Islet of Langerhans (tissue), 1 donor: ENCODE measurements around the gene PTH1R.
"Not testable (repeated sequence)": the region's sequence is repeated elsewhere in the genome, so short reads cannot be mapped to it uniquely, and the experiment has no call there.

Source experiments
- FAIRE-seq: peaks from one replicate; lab custom pipeline; 2011; peaks lifted over from hg19 to GRCh38; lab: Jason Lieb, UNC

Gene PTH1R

GRCh38 chr3:46899151-46900006 lies 21.9 kb downstream of the PTH1R start:
- FAIRE-seq, result no peak

GRCh38 chr3:46900007-46900292 lies 22.4 kb downstream of the PTH1R start:
- FAIRE-seq, result no peak

DNA sequence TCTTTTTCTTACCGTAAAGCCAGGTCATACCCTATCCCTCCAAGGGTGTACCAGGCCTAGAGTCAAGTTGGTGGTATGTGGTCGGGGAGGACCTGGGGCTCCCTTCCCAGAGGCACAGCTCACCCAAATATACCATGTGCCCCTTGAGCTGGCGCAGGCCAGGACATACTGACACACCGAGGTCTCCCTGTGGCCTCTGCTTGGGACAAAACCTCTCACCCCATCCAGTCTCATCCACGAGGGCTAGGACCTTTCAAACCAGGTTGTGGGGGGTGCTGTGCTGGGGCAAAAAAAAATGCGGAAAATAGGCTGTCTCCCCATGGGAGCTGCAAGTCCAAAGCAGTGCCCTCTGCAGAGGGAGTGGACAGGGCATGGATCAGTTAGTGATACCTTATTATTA lies 22.8 kb downstream of the PTH1R start:
- no peak for FAIRE-seq

GRCh38 chr3:46901061-46901460 lies 23.5 kb downstream of the PTH1R start:
- FAIRE-seq, result no peak

DNA sequence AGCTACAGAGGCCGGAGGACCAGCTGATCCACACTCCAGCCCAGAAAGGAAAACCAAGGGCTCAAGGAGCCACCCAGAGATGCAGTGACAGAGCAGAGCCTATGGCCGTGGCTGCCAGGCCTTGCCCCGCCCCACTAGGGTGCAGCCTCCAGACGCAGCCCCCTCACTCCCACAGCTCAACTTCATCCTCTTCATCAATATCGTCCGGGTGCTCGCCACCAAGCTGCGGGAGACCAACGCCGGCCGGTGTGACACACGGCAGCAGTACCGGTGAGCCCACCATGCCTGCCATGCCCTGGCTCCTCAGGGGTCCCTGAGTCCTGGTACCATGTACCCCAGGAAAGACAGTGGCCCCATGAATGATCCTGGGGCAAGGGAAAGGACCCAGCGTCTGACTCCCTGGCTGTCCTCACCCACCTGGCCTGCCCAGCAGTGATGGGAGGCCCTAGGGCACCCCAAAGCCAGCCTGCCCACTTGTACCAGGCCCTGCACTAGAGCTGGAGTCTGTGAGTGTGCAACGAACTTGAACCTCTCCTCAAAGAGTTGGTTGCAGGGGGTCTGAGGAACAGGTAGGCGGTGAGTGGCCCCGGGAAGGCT lies 24.2 kb downstream of the PTH1R start:
- no peak for FAIRE-seq

GRCh38 chr3:46902188-46902631 lies 24.7 kb downstream of the PTH1R start:
- FAIRE-seq, result no peak

DNA sequence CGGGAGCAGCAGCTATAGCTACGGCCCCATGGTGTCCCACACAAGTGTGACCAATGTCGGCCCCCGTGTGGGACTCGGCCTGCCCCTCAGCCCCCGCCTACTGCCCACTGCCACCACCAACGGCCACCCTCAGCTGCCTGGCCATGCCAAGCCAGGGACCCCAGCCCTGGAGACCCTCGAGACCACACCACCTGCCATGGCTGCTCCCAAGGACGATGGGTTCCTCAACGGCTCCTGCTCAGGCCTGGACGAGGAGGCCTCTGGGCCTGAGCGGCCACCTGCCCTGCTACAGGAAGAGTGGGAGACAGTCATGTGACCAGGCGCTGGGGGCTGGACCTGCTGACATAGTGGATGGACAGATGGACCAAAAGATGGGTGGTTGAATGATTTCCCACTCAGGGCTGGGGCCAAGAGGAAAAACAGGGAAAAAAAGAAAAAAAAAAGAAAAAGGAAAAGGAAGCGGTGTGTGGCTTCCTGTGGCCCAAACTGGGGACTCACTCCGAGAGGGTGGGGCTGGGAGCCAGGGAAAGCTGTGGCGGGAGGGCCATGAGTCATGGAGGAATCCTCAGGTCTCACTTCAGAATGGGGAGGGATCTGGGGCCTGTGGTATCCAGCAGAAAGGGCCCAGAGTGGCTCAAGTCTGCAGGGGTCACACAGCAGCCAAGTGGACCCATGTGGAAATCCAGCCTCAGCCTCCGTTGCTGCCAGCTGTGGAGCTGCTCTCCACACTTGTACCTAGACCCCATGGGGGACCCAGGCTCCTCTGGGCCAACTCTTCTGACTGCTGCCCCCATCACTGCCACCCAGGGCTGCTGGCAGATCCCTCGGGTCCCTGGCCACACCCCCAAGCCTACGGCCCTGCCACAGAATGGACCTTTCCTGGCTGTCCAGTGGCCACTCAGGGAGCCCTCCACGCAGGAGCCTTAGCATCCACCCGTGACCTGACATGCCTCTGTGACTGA lies 26.1 kb downstream of the PTH1R start:
- no peak for FAIRE-seq

- FAIRE-seq, result no peak
These were observed 27.0 kb downstream of the PTH1R start for GRCh38 chr3:46904303-46905212.

DNA sequence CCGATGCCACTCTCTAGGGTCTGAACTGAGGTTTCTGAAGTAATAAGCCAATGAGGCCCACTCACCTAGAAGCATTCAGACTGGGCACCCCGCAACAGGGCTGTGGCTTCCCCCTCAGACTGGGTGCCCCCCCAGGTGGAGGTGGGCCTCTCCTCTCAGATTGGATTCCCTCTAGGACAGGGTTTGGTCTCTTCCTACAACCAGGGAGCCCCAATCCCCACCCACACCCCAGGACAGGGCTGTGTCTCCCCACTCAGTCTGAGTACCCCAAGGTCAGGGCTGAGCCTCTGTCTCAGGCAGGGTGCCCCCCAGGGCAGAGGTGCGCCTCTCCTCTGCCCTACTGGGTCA lies 27.7 kb downstream of the PTH1R start:
- FAIRE-seq, result no peak

DNA sequence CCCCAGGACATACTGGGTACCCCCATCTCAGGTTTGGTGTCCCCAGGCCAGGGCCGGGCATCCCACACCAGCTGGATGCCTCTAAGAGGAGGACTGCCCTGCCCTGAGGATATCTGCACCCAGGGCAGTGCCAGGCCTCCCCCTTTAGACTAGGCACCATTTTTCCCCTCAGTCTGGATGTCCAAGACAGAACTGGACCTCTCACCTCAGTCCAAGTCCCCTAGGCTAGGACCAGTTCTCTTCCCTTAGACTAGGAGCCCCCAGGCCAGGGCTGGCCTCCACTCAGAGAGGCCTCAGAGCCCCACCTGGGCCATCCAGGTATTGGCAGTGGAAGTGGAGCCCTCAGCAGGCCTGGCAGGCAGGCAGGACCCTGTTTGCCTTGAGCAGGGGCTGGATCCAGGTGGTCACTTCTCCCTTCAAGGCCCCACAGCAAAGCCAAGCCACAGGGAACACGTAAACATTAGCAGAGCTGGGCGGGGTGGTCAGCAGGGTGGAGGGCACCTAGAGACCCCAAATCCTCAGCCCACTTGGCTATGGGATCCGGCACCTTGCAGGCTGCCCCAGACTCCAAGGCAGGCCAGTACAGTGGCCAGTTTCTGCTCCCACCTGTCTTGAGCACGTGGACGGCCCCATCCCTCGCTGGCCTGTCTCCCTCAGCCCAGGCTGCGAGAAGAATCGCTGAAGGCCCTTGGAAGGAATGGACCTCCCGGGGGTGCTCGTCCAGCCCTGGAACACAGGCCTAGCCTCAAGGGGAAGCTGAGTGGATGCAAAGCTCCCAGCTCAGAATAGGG lies 28.3 kb downstream of the PTH1R start:
- no peak for FAIRE-seq

GRCh38 chr3:46906471-46907058 lies 29.0 kb downstream of the PTH1R start:
- FAIRE-seq, result no peak

- FAIRE-seq, result no peak
These were observed 29.8 kb downstream of the PTH1R start for GRCh38 chr3:46907271-46907670.

DNA sequence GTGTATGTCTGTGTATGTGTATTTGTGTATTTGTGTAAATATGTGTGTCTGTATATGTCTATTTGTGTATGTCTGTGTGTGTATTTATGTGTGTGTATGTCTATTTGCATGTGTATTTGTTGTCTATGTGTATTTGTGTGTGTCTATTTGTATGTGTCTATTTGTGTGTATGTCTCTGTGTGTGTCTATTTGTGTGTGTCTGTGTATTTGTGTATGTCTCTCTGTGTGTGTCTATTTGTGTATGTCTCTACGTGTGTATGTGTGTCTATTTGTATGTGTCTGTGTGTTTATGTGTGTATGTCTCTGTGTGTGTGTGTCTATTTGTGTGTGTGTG lies 30.4 kb downstream of the PTH1R start:
- no peak for FAIRE-seq

- no peak for FAIRE-seq
These were observed 30.9 kb downstream of the PTH1R start for GRCh38 chr3:46908294-46908985.

- FAIRE-seq, result no peak
These were observed 31.5 kb downstream of the PTH1R start for GRCh38 chr3:46908986-46909534.

DNA sequence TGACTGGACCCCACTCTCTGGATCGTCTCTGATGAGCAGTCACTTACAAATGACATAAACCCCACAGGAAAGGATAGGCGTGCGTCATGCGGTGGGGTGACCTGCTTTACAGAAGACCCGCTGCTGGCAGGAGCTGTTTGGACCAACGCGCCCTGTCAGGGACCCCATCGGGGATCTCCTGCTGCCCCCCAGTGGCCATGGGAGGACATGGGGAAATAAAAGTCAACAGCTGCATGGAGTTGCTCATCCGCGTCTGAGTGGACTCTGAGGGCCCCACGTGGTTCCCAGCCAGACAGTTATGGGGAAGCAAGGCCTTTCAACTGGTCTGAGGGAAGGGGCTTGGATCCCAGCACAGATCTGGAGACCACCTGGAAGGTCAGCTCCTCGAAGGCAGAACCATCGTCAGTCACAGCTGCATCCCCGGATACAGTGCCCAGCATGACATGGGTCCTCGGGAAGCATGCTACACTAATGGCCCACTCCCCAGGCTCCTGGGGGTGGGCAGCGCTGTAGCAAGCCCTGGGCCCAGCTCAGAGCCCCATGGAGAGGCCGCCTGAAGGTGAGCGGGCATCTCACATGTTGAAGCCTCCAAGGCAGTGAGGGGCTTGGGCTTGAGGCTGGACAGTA lies 32.1 kb downstream of the PTH1R start:
- FAIRE-seq, result no peak

DNA sequence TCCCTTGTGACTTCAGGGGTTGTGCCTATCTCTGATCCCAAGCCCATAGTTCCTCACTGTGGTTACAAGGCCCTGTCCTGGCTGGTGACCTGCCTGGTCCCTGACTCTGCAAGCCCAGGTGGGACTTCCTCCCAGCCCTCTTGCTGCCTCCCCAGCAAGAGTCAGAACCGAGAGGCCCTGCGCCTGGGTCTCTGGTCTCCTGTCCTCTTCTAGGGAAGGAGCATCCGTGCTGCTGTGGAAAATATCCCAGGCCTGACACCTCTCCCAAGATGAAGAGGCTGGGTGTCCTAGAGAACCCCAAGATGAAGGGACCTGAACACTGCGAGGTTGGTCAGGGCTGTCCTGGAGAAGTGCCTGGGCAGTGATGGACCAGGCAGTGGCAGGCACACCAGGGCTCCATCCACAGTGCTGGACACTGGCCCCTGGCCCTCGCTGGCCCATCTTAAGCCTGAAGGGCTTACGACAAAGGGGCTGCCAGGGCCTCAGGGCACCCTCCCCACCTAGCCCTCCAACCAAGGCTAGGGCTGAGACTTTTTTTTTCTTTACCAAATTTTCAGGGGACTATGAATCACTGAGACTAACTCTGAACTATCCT lies 32.7 kb downstream of the PTH1R start:
- FAIRE-seq, result no peak

- FAIRE-seq, result not testable (repeated sequence)
These were observed 33.4 kb downstream of the PTH1R start for GRCh38 chr3:46910914-46911313.

DNA sequence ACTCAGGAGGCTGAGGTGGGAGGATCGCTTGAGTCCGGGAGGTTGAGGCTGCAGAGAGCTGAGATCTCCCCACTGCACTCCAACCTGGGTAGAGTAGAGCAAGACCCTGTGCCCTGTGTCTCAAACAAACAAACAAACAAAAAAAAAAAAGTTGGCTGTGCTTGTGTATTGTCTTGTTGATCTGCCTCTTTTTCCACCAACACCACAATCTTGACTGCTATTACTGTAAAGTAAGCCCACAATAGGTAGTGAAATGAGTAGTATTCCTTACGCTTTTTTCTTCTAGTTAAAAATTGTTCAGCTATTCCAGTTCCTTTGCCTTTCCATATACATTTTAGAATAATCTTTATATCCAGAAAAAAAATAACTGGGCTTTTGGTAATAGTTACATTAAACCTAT lies 35.5 kb downstream of the PTH1R start:
- FAIRE-seq, result no peak
